Mucosa of stomach (tissue), 1 donor: ENCODE results near the gene ZFAND3.
"Not testable (repeated sequence)": the region's sequence is repeated elsewhere in the genome, so short reads cannot be mapped to it uniquely, and the experiment has no call there.

Experiments
- H3K27me3 ChIP-seq: one replicate; pipeline ENCODE4 v1.7.0; 2013; ENCODE audit warnings: mild to moderate bottlenecking, low read length; ENCODE audit not compliant: control insufficient read depth, insufficient read depth
- H3K36me3 ChIP-seq: one replicate; pipeline ENCODE4 v1.7.0; 2013; ENCODE audit warnings: low read length; ENCODE audit not compliant: control insufficient read depth, insufficient read depth
- H3K4me1 ChIP-seq: one replicate; pipeline ENCODE4 v1.7.0; 2013; ENCODE audit warnings: mild to moderate bottlenecking, low read length; ENCODE audit not compliant: control insufficient read depth, insufficient read depth
- H3K4me3 ChIP-seq: one replicate; pipeline ENCODE4 v1.7.0; 2013; ENCODE audit warnings: low read length
- H3K9ac ChIP-seq: one replicate; pipeline ENCODE4 v1.7.0; 2013; ENCODE audit warnings: mild to moderate bottlenecking, low read length, moderate library complexity
- H3K9me3 ChIP-seq: one replicate; pipeline ENCODE4 v1.7.0; 2013; ENCODE audit warnings: mild to moderate bottlenecking, low read length, moderate library complexity; ENCODE audit not compliant: control insufficient read depth
- donor health status: Pancreatic carcinoma.

ZFAND3 gene

GRCh38 chr6:38113825-38114576 lies 294.5 kb downstream of the ZFAND3 start:
- no peaks in the 10 kb centered on the region for H3K9me3 ChIP-seq

DNA sequence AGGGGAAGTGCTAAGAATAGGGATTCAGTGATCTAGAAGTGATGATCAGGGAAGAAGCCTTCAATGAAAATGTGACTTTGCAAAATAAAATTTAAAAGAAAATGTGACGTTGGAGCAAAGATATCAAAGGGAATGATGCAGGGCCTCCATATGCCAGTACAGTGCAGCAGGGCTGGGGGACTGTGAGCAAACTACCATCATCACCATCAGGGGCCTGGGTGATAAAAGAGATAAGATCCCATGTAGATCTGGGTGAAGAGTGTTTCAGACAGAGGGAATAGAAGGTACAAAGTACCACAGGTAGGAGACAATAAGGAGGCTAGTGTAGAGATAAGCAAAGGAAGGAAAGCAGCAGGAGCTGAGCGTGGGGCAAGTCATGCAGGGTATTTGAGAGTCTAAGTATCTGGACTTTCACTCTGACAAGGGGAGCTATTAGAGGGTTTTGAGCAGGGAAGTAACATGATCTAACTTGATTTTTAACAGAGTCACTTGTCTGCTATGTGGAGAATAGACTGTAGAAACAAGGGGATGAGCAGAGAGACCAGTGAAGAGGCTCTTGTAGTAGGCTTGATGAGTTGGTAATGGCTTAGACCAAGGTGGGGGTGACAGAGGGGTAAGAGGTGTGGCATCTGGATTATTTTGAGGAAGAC lies 295.6 kb downstream of the ZFAND3 start:
- no peaks in the 10 kb centered on the region for H3K27me3 ChIP-seq

More at GRCh38 chr6:38113825-38114576, 294.5 kb downstream of the ZFAND3 start:
- no peak overlapping the region for H3K4me3 ChIP-seq
- no peaks in the 10 kb centered on the region for H3K27me3 ChIP-seq
- no peak overlapping the region for H3K9ac ChIP-seq
- H3K36me3 ChIP-seq: no peaks in the 10 kb centered on the region
- peaks cover 7% of the 10 kb centered on the region for H3K4me1 ChIP-seq

DNA sequence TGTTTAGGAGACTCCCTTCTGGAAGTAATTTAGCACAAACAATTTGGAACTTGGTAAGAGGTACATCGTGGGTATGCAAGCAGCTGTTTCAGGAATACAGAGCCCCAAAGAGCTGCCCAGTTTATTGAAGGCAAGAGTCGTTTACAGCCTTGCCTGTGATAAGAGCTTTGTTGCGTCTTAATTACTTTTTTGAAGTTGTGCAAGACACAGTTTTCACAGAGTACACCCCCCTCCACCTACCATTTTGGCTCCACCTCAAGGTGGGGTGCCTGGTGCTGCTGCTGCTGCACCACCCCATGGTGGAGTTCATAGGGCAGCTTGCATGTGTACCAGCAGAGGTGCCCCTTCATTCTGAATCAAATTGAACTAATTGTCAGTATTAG lies 296.1 kb downstream of the ZFAND3 start:
- no peak overlapping the region for H3K9ac ChIP-seq
- no peaks in the 10 kb centered on the region for H3K9me3 ChIP-seq
- H3K4me1 ChIP-seq: peaks cover 2% of the 10 kb centered on the region
- H3K4me3 ChIP-seq: no peak overlapping the region
- H3K27me3 ChIP-seq: no peaks in the 10 kb centered on the region
- no peaks in the 10 kb centered on the region for H3K36me3 ChIP-seq

More for the DNA sequence above, 295.6 kb downstream of the ZFAND3 start:
- Histone ChIP-seq H3K4me3 (no peak overlapping the region), H3K36me3 (no peaks in the 10 kb centered on the region), H3K9ac (no peak overlapping the region), H3K9me3 (no peaks in the 10 kb centered on the region), H3K4me1 (peaks cover 7% of the 10 kb centered on the region)

DNA sequence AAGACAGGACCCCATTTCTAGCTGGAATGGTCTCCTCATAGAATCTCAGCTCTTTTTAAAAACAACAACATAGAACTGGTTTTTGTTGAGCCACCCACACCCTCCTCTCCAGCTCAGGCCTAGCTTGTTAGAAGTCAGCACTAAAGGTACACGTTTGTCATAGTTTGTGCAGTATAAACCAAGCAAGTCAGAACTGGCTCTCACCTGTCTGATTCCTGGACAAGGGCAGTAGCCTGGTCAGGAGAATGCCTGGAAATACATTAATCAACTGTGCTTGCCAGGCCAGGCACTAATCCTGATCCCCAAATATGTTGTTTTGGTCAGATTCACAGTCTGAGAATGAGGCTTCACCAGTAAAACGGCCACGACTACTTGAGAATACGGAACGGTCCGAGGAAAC lies 296.7 kb downstream of the ZFAND3 start:
- H3K4me3 ChIP-seq: no peak overlapping the region
- no peaks in the 10 kb centered on the region for H3K4me1 ChIP-seq

DNA sequence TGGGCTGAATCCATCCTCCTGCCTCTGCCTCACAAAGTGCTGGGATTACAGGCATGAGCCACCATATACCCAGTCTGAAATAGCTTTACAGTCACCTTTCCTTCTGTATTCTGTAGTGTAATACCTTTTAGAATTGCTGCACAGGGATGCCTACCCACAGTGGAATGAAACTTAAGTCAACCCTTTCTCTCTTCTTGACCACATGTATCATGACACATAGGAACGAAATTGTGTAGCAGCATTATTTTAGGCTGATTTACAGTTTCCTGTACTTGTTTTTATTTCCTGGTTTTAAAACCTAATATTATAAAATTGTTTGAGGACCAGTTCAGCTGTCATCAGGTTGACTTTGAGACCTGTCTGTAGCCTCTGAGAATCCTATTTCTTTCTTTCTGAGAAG lies 297.8 kb downstream of the ZFAND3 start:
- no peaks in the 10 kb centered on the region for H3K36me3 ChIP-seq
- H3K4me3 ChIP-seq: no peak overlapping the region
- H3K27me3 ChIP-seq: no peaks in the 10 kb centered on the region
- no peaks in the 10 kb centered on the region for H3K9me3 ChIP-seq
- H3K4me1 ChIP-seq: no peaks in the 10 kb centered on the region
- H3K9ac ChIP-seq: no peak overlapping the region

More for the DNA sequence above, 296.7 kb downstream of the ZFAND3 start:
- Histone ChIP-seq H3K36me3 (no peaks in the 10 kb centered on the region), H3K27me3 (no peaks in the 10 kb centered on the region), H3K9me3 (no peaks in the 10 kb centered on the region), H3K9ac (no peak overlapping the region)

- Histone ChIP-seq H3K4me1 (no peaks in the 10 kb centered on the region), H3K27me3 (no peaks in the 10 kb centered on the region)
Measured at GRCh38 chr6:38118791-38119365, 299.4 kb downstream of the ZFAND3 start.

DNA sequence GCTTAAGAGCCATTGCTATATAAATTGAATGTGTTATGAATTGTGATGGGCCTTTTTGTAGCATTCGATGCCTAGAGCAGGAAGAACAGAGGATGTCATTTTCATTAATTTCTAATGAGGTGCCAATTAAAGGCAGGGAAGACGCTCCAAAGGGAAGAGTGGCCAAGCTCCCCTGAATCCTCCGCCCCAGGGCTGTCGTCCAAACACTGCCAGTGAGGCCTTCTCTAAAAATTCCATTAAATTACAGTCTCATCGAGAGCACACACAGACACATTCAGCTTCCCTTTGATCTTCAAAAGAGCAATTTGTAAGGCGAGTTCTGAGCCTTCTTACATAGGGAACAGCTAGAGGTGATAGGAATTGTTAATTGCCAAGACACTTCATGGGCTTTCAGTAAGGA lies 300.0 kb downstream of the ZFAND3 start:
- H3K36me3 ChIP-seq: no peaks in the 10 kb centered on the region
- no peaks in the 10 kb centered on the region for H3K27me3 ChIP-seq
- H3K4me1 ChIP-seq: no peaks in the 10 kb centered on the region
- H3K9me3 ChIP-seq: no peaks in the 10 kb centered on the region
- H3K9ac ChIP-seq: no peak overlapping the region
- no peak overlapping the region for H3K4me3 ChIP-seq

More at GRCh38 chr6:38118791-38119365, 299.4 kb downstream of the ZFAND3 start:
- H3K9me3 ChIP-seq: no peaks in the 10 kb centered on the region
- no peak overlapping the region for H3K4me3 ChIP-seq
- H3K36me3 ChIP-seq: no peaks in the 10 kb centered on the region
- no peak overlapping the region for H3K9ac ChIP-seq

- H3K27me3 ChIP-seq, H3K4me3 ChIP-seq, H3K9ac ChIP-seq, H3K4me1 ChIP-seq, H3K9me3 ChIP-seq, H3K36me3 ChIP-seq: not testable (repeated sequence)
Measured at GRCh38 chr6:38124224-38124926, 304.8 kb downstream of the ZFAND3 start.

- Histone ChIP-seq H3K4me3 (no peak overlapping the region), H3K27me3 (no peaks in the 10 kb centered on the region), H3K36me3 (no peaks in the 10 kb centered on the region), H3K9ac (no peak overlapping the region), H3K9me3 (no peaks in the 10 kb centered on the region), H3K4me1 (no peaks in the 10 kb centered on the region)
Measured at GRCh38 chr6:38127284-38127683, 307.8 kb downstream of the ZFAND3 start.

- H3K9me3 ChIP-seq: no peaks in the 10 kb centered on the region
- H3K4me3 ChIP-seq: no peak overlapping the region
- no peaks in the 10 kb centered on the region for H3K27me3 ChIP-seq
- H3K9ac ChIP-seq: no peak overlapping the region
- H3K4me1 ChIP-seq: no peaks in the 10 kb centered on the region
- H3K36me3 ChIP-seq: no peaks in the 10 kb centered on the region
Measured at GRCh38 chr6:38131527-38131965, 312.0 kb downstream of the ZFAND3 start.

GRCh38 chr6:38133932-38134703 lies 314.6 kb downstream of the ZFAND3 start:
- Histone ChIP-seq H3K9ac (no peak overlapping the region), H3K4me1 (no peaks in the 10 kb centered on the region), H3K4me3 (no peak overlapping the region), H3K9me3 (no peaks in the 10 kb centered on the region), H3K36me3 (no peaks in the 10 kb centered on the region), H3K27me3 (no peaks in the 10 kb centered on the region)
